ENCODE data around the gene PTH2.
"Not testable (repeated sequence)": the region's sequence is repeated elsewhere in the genome, so short reads cannot be mapped to it uniquely, and the experiment has no call there.

PTH2 gene

GRCh38 chr19:49382639-49383038 is 40.6 kb downstream of the PTH2 start:
- no peak for DNase-seq (ENCODE audit: low read depth in 2 of 2)

GRCh38 chr19:49380391-49380790 is 42.9 kb downstream of the PTH2 start:
- no peak for DNase-seq (ENCODE audit: low read depth in 2 of 2)

GRCh38 chr19:49378512-49378911 is 44.7 kb downstream of the PTH2 start:
- no peak for DNase-seq (ENCODE audit: low read depth in 2 of 2)

GRCh38 chr19:49374665-49375434 is 48.4 kb downstream of the PTH2 start:
- DNase-seq (ENCODE audit: low read depth in 2 of 2) = no peak

GRCh38 chr19:49373174-49373573 is 50.1 kb downstream of the PTH2 start:
- DNase-seq (ENCODE audit: low read depth in 2 of 2) = not testable (repeated sequence)
